H1 (cell line): ENCODE measurements around the gene RIMS1. TPM values are rescaled to one million over a fixed set of nuclear protein-coding genes. Genes with fewer than 3 reads are reported as not detected.

Experiments used
- CTCF ChIA-PET: fragments of 300-600 bp; sonication (Branson Sonifier 250); formaldehyde crosslinking; loops from one replicate; lab custom pipeline; 2021; ENCODE audit not compliant: partially characterized antibody; lab: Charles Lee
- POLR2A ChIA-PET: fragments of 300-600 bp; sonication (Branson Sonifier 250); formaldehyde crosslinking; loops from one replicate; lab custom pipeline; 2021; ENCODE audit warnings: inconsistent platforms; ENCODE audit not compliant: partially characterized antibody; lab: Charles Lee
- DNase-seq, 2 experiments: peaks; one replicate each; pipeline versions ENCODE4 v3.0.0 to v3.0.0-alpha.2; 2010 to 2022; ENCODE audit warnings: low spot score in 2 of 2, low read depth in 1 of 2, mixed read lengths in 1 of 2
- FAIRE-seq: peaks from 2 replicates; lab custom pipeline; 2011; peaks lifted over from hg19 to GRCh38; lab: Jason Lieb, UNC
- H2AFZ ChIP-seq: 2 replicates; pipeline ENCODE4 v1.8.1; 2012; ENCODE audit warnings: low read length, inconsistent platforms
- H2AK5ac ChIP-seq: 2 replicates; pipeline ENCODE4 v1.6.1; 2013; ENCODE audit warnings: low read depth, low read length
- H2BK120ac ChIP-seq: replicated peaks from 2 replicates; pipeline ENCODE3; 2013; ENCODE audit warnings: low read depth, low read length, inconsistent platforms
- H2BK12ac ChIP-seq: 2 replicates; pipeline ENCODE4 v1.6.1; 2013; ENCODE audit warnings: low read depth, low read length
- H2BK15ac ChIP-seq: 2 replicates; pipeline ENCODE4 v1.6.1; 2013; ENCODE audit warnings: low read length
- H2BK20ac ChIP-seq: 2 replicates; pipeline ENCODE4 v1.6.1; 2013; ENCODE audit warnings: low read length
- H2BK5ac ChIP-seq: 2 replicates; pipeline ENCODE4 v1.6.1; 2013; ENCODE audit warnings: low read depth, low read length
- H3K14ac ChIP-seq: 2 replicates; pipeline ENCODE4 v1.6.1; 2013; ENCODE audit warnings: inconsistent platforms; ENCODE audit not compliant: insufficient read length
- H3K18ac ChIP-seq: 2 replicates; pipeline ENCODE4 v1.6.1; 2013; ENCODE audit warnings: low read length; ENCODE audit errors: extremely low read depth
- H3K23ac ChIP-seq: 2 replicates; pipeline ENCODE4 v1.6.1; 2013; ENCODE audit warnings: inconsistent platforms; ENCODE audit not compliant: insufficient read length
- H3K23me2 ChIP-seq: 2 replicates; pipeline ENCODE4 v1.6.1; 2013; ENCODE audit warnings: low read depth, low read length
- H3K27ac ChIP-seq: 2 replicates; pipeline ENCODE4 v1.6.1; 2011; ENCODE audit warnings: low read depth, low read length, inconsistent platforms
- H3K27me3 ChIP-seq, 4 experiments: replicated peaks in 1 of 4; 1 replicate in 1 of 4; 2 replicates in 3 of 4; pipeline versions ENCODE4 v1.6.1 to v1.8.1; 2011 to 2013; ENCODE audit warnings: low read length in 3 of 4, mild to moderate bottlenecking in 3 of 4, inconsistent platforms in 2 of 4, mixed read lengths in 2 of 4, moderate library complexity in 1 of 4; ENCODE audit not compliant: control insufficient read depth in 3 of 4, insufficient read depth in 3 of 4; ENCODE audit errors: extremely low read depth in 1 of 4
- H3K36me3 ChIP-seq, 4 experiments: 2 replicates each; pipeline versions ENCODE4 v1.6.1 to v1.8.1; 2011 to 2013; ENCODE audit warnings: mild to moderate bottlenecking in 4 of 4, low read length in 3 of 4, moderate library complexity in 2 of 4, control low read depth in 1 of 4, inconsistent platforms in 1 of 4; ENCODE audit not compliant: insufficient read depth in 4 of 4, control insufficient read depth in 2 of 4
- H3K4ac ChIP-seq: replicated peaks from 2 replicates; pipeline ENCODE3; 2013; ENCODE audit warnings: low read length, low read depth, mixed read lengths, inconsistent platforms; ENCODE audit not compliant: insufficient read length
- H3K4me1 ChIP-seq, 4 experiments: replicated peaks in 1 of 4; 1 replicate in 1 of 4; 2 replicates in 3 of 4; pipeline versions ENCODE4 v1.6.1 to v1.8.1; 2011 to 2013; ENCODE audit warnings: low read length in 3 of 4, inconsistent platforms in 2 of 4, mixed read lengths in 1 of 4; ENCODE audit not compliant: insufficient read depth in 4 of 4, control insufficient read depth in 3 of 4
- H3K4me2 ChIP-seq, 2 experiments: 2 replicates each; pipeline versions ENCODE4 v1.6.1 to v1.8.1; 2011 to 2013; ENCODE audit warnings: low read depth in 2 of 2, low read length in 2 of 2, control low read depth in 1 of 2, inconsistent platforms in 1 of 2, mild to moderate bottlenecking in 1 of 2; ENCODE audit not compliant: insufficient read depth in 1 of 2
- H3K4me3 ChIP-seq, 4 experiments: fragments of 200-600, 300-600 bp in 1 of 4; sonication (generic), shearing (Covaris generic), sonication (Bioruptor Twin) in 1 of 4; 2 replicates each; pipeline versions ENCODE4 v1.5.1 to v1.8.1; 2011 to 2016; ENCODE audit warnings: low read length in 4 of 4, low read depth in 3 of 4, control low read depth in 2 of 4, inconsistent platforms in 2 of 4, mild to moderate bottlenecking in 2 of 4, mixed read lengths in 1 of 4, moderate library complexity in 1 of 4; ENCODE audit not compliant: insufficient read depth in 2 of 4; ENCODE audit errors: extremely low read depth in 1 of 4
- H3K56ac ChIP-seq: replicated peaks from 2 replicates; pipeline ENCODE3; 2013; ENCODE audit warnings: low read depth, mild to moderate bottlenecking, mixed read lengths, low read length, inconsistent platforms; ENCODE audit not compliant: insufficient read length
- H3K79me1 ChIP-seq: 2 replicates; pipeline ENCODE4 v1.6.1; 2013; ENCODE audit warnings: low read depth, low read length, control low read depth
- H3K79me2 ChIP-seq, 2 experiments: 2 replicates each; pipeline versions ENCODE4 v1.6.1 to v1.8.1; 2012 to 2013; ENCODE audit warnings: low read length in 2 of 2, mild to moderate bottlenecking in 2 of 2, inconsistent platforms in 1 of 2; ENCODE audit not compliant: insufficient read depth in 2 of 2, control insufficient read depth in 1 of 2
- H3K9ac ChIP-seq, 4 experiments: replicated peaks in 1 of 4; 1 replicate in 1 of 4; 2 replicates in 3 of 4; pipeline versions ENCODE4 v1.6.1 to v1.8.1; 2011 to 2013; ENCODE audit warnings: low read depth in 3 of 4, low read length in 3 of 4, control low read depth in 2 of 4, mild to moderate bottlenecking in 2 of 4, moderate library complexity in 2 of 4, inconsistent platforms in 1 of 4; ENCODE audit errors: extremely low read depth in 1 of 4
- H3K9me3 ChIP-seq, 2 experiments: 2 replicates each; pipeline versions ENCODE4 v1.6.1 to v1.8.1; 2012 to 2013; ENCODE audit warnings: mild to moderate bottlenecking in 2 of 2, moderate library complexity in 2 of 2, control low read depth in 1 of 2, inconsistent platforms in 1 of 2, low read depth in 1 of 2, low read length in 1 of 2, mixed read lengths in 1 of 2; ENCODE audit not compliant: insufficient read depth in 2 of 2
- H4K20me1 ChIP-seq, 2 experiments: replicated peaks in 1 of 2; 2 replicates each; pipeline versions ENCODE3 to v1.8.1; 2011 to 2013; ENCODE audit warnings: inconsistent platforms in 2 of 2, low read length in 2 of 2, mild to moderate bottlenecking in 1 of 2; ENCODE audit not compliant: insufficient read depth in 2 of 2, control insufficient read depth in 1 of 2
- H4K5ac ChIP-seq: 2 replicates; pipeline ENCODE4 v1.6.1; 2013; ENCODE audit warnings: low read length, low read depth, mixed read lengths, inconsistent platforms; ENCODE audit not compliant: insufficient read length
- H4K8ac ChIP-seq: 2 replicates; pipeline ENCODE4 v1.8.0; 2013; ENCODE audit warnings: mild to moderate bottlenecking, moderate library complexity, low read length, inconsistent platforms; ENCODE audit not compliant: insufficient read depth; ENCODE audit errors: extremely low read depth
- H4K91ac ChIP-seq: replicated peaks from 2 replicates; pipeline ENCODE3; 2013; ENCODE audit warnings: low read length, mixed read lengths, inconsistent platforms; ENCODE audit not compliant: insufficient read length
- ASH2L ChIP-seq: fragments of 200-600, 300-600 bp; sonication (generic); IDR thresholded peaks from one replicate; pipeline ENCODE4 v1.7.1; 2017; ENCODE audit warnings: low read length
- BACH1 ChIP-seq: IDR thresholded peaks from 2 replicates; pipeline ENCODE4 v1.6.1; 2012; ENCODE audit warnings: low read length, improper control_type of control experiment
- BCL11A ChIP-seq, 2 experiments: IDR thresholded peaks; one replicate each; pipeline ENCODE4 v1.6.1; 2011; ENCODE audit warnings: low read depth in 2 of 2, low read length in 2 of 2, mild to moderate bottlenecking in 2 of 2
- CBX5 ChIP-seq: fragments of 300-800, 300-1000 bp; sonication (generic); IDR thresholded peaks from 2 replicates; pipeline ENCODE4 v1.7.1; 2016; ENCODE audit warnings: antibody characterized with exemption, low read length, low read depth
- CHD2 ChIP-seq: IDR thresholded peaks from 2 replicates; pipeline ENCODE4 v1.6.1; 2012; ENCODE audit warnings: low read length, improper control_type of control experiment
- FOSL1 ChIP-seq: IDR thresholded peaks from 2 replicates; pipeline ENCODE4 v1.6.1; 2011; ENCODE audit warnings: mild to moderate bottlenecking, low read depth, low read length, moderate library complexity; ENCODE audit not compliant: insufficient read depth
- SIX5 ChIP-seq: IDR thresholded peaks from 2 replicates; pipeline ENCODE4 v1.6.1; 2011; ENCODE audit warnings: mild to moderate bottlenecking, low read depth, low read length
- WGBS, 2 experiments: shearing (Covaris generic) in 1 of 2; methylation state at CpG; one replicate each; pipeline versions ENCODE4 v1.1.6 to v1.1.7; 2013 to 2015; ENCODE audit warnings: low lambda C conversion rate in 2 of 2, mixed read lengths in 2 of 2, inconsistent platforms in 1 of 2, low coverage in 1 of 2, missing lambda C conversion rate in 1 of 2; ENCODE audit not compliant: insufficient replicate concordance in 2 of 2, insufficient coverage in 1 of 2, insufficient read length in 1 of 2; ENCODE audit errors: extremely low coverage in 1 of 2, missing lambda C conversion rate in 1 of 2; 5-methylcytosine and 5-hydroxymethylcytosine counted together
- polyA plus RNA-seq, 7 experiments: library from polyadenylated mRNA; depleted of rRNA in 3 of 7; stranded (reverse) in 5 of 7; unstranded in 2 of 7; fragments of >200 nt in 5 of 7; fragments of 200-250 nt in 2 of 7; gene quantifications; 1 replicate in 5 of 7; 2 replicates in 1 of 7; 4 replicates in 1 of 7; pipeline versions ENCODE4 v1.2.1 to v1.2.3, GENCODE V29; 2011 to 2013; ENCODE audit warnings: missing spikeins in 2 of 7, mixed read lengths in 2 of 7
- total RNA-seq: library from RNA; stranded (reverse); fragmentation: NEBNext Ultra II Directional; extraction: Animal tissue kit (Norgen Biotek cat#: 25700); gene quantifications from 2 replicates; pipeline ENCODE4 v1.2.1, GENCODE V29; 2021
- TF ChIP-seq, protein P1 (sequence below): IDR thresholded peaks from 2 replicates; pipeline ENCODE4 v1.6.1; 2011; ENCODE audit warnings: low read length, improper control_type of control experiment
- TF ChIP-seq, protein P2 (sequence below): IDR thresholded peaks from 2 replicates; pipeline ENCODE4 v1.6.1; 2012; ENCODE audit warnings: inconsistent platforms
- TF ChIP-seq, protein P3 (sequence below): IDR thresholded peaks from 2 replicates; pipeline ENCODE4 v1.6.1; 2012; ENCODE audit warnings: low read length, inconsistent platforms

RIMS1 gene
- total and polyA plus RNA-seq, 2 of the 8 experiments (the other 6 are each of a cell fraction or from before 2014, with no cell fraction given) = 0.63 to 2.3 TPM

DNA sequence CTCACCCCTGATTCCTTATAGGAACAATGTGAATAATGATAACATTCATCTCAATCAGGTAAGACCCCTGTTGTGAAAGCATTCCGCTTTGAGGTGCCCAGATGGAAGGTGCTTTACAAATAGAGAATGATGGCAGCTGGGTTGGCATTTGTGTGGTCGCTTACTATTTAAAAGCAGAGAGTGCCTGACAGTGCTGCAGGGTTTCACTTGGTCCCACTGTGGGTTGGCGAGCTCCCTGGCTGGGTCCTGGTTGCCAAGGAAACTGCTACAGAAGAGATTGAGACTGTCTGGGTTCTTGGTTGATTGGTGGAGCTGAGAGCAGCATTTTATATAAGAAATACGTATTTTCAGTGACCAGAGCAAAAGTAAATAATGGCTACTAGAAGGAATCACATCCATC is 528.3 kb downstream of the RIMS1 start:
- 89% methylated on average over 4 of the region's 4 CpGs; no CpG with 5 or more reads in 1 of the 2 experiments for WGBS, 2 experiments

More for the DNA sequence above, 528.3 kb downstream of the RIMS1 start:
- TF ChIP-seq CBX5 (no peak), FOSL1 (no peak), SIX5 (no peak), CHD2 (no peak), BACH1 (no peak), ASH2L (no peak), BCL11A (IDR thresholded peaks at IDR 0.05; ENCODE audit: low read depth in 2 of 2, low read length in 2 of 2) (no peak)
- TF ChIP-seq, protein P1, sequence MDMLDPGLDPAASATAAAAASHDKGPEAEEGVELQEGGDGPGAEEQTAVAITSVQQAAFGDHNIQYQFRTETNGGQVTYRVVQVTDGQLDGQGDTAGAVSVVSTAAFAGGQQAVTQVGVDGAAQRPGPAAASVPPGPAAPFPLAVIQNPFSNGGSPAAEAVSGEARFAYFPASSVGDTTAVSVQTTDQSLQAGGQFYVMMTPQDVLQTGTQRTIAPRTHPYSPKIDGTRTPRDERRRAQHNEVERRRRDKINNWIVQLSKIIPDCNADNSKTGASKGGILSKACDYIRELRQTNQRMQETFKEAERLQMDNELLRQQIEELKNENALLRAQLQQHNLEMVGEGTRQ = no peak
- TF ChIP-seq, protein P2, sequence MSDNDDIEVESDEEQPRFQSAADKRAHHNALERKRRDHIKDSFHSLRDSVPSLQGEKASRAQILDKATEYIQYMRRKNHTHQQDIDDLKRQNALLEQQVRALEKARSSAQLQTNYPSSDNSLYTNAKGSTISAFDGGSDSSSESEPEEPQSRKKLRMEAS = no peak
- TF ChIP-seq, protein P3, sequence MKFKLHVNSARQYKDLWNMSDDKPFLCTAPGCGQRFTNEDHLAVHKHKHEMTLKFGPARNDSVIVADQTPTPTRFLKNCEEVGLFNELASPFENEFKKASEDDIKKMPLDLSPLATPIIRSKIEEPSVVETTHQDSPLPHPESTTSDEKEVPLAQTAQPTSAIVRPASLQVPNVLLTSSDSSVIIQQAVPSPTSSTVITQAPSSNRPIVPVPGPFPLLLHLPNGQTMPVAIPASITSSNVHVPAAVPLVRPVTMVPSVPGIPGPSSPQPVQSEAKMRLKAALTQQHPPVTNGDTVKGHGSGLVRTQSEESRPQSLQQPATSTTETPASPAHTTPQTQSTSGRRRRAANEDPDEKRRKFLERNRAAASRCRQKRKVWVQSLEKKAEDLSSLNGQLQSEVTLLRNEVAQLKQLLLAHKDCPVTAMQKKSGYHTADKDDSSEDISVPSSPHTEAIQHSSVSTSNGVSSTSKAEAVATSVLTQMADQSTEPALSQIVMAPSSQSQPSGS = no peak
- ChIA-PET POLR2A (no interaction called here), CTCF (interaction anchor here (1.3 to 13.2 kb wide), 6 partner anchors 8 to 716 kb away, joined by 3 to 158 read pairs (median 11); no protein-coding TSS in a partner anchor)
- no peak overlapping the region for H2AFZ ChIP-seq
- H3K79me1 ChIP-seq = no peaks in the 10 kb centered on the region
- H3K14ac ChIP-seq = no peak overlapping the region
- no peak overlapping the region for H4K8ac ChIP-seq
- no peaks in the 10 kb centered on the region for H3K23me2 ChIP-seq
- H2AK5ac ChIP-seq = no peak overlapping the region
- no peak overlapping the region for H4K5ac ChIP-seq
- H4K91ac ChIP-seq = no peak overlapping the region
- no peak overlapping the region for H3K18ac ChIP-seq
- H3K36me3 ChIP-seq = no peaks in the 10 kb centered on the region
- no peak overlapping the region for H2BK120ac ChIP-seq
- no peak overlapping the region for H2BK20ac ChIP-seq
- H3K4me2 ChIP-seq = no peak overlapping the region
- DNase-seq (no peak), FAIRE-seq (no peak)
- no peaks in the 10 kb centered on the region for H3K27me3 ChIP-seq
- no peaks in the 10 kb centered on the region for H3K9me3 ChIP-seq
- H2BK12ac ChIP-seq = no peak overlapping the region
- no peak overlapping the region for H3K9ac ChIP-seq
- no peak overlapping the region for H2BK5ac ChIP-seq
- no peak overlapping the region for H3K23ac ChIP-seq
- no peak overlapping the region for H3K56ac ChIP-seq
- H3K79me2 ChIP-seq = no peaks in the 10 kb centered on the region
- H4K20me1 ChIP-seq = no peaks in the 10 kb centered on the region
- no peak overlapping the region for H2BK15ac ChIP-seq
- no peak overlapping the region for H3K4ac ChIP-seq
- peaks cover 0 to 2% (median 0%) of the 10 kb centered on the region in 4 experiments; a peak in 2 of 7 replicates for H3K4me1 ChIP-seq
- no peak overlapping the region for H3K27ac ChIP-seq
- H3K4me3 ChIP-seq = no peak overlapping the region
